ENCODE data around the gene OPRM1.

- TF ChIP-seq EZH2 (IDR thresholded peaks at IDR 0.05; ENCODE audit: insufficient read depth, low read length) (no peak), CTCF (IDR thresholded peaks at IDR 0.05; ENCODE audit: insufficient read depth, low read depth, low read length) (no peak)
Measured at GRCh38 chr6:154238831-154239230, 199.8 kb downstream of the OPRM1 start.
